HG03066 (cell line): ENCODE data around the gene SLC35C1.

Experiments
- ATAC-seq: cut with Tn5 transposase; IDR thresholded peaks from one replicate; pipeline ENCODE4 v1.9.1; 2021; ENCODE audit warnings: low read depth; ENCODE audit not compliant: unreplicated experiment

SLC35C1 gene

DNA sequence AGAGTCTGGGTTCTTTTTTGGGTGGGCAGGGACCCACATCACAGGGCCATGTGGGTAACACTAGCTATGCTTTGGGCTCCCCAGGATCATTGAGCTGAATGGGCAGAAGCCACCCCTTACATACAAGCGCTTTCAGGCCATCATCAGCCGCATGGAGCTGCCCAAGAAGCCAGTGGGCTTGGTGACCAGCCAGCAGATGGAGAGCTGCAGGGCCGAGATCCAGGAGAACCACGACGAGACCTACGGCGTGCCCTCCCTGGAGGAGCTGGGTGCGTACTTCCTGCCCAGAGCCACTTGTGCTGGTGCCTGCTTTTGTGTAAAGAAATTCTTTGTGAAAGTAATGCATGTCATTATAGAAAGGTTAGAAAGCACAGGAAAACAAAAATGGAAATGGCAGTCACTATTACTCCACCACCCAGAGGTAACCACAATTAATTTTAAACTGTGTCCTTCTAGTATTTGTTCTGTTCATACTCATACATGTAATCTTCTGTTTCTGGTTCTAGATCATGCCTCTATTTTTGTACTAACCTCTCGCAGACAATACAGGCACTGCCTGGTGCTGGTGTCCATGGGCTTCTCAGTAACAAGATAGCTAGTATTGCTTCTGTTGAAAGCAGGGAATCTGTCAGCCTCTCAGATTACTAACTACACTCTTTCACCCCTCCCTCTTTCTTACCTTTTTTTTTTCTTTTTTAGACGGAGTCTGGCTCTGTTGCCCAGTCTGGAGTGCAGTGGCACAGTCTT lies 56.0 kb downstream of the SLC35C1 start:
- ATAC-seq, result no peak
